C4-2B (cell line): ENCODE data around the gene SYT2.

Source experiments
- ZFX ChIP-seq: fragments of 450-650 bp; IDR thresholded peaks from 2 replicates; pipeline ENCODE4 v1.6.1; 2017
- TF ChIP-seq, protein P1 (sequence below): fragments of 450-650 bp; conservative IDR thresholded peaks from 2 replicates; pipeline ENCODE4 v1.5.1; 2017; ENCODE audit warnings: mild to moderate bottlenecking

- TF ChIP-seq, protein P1, sequence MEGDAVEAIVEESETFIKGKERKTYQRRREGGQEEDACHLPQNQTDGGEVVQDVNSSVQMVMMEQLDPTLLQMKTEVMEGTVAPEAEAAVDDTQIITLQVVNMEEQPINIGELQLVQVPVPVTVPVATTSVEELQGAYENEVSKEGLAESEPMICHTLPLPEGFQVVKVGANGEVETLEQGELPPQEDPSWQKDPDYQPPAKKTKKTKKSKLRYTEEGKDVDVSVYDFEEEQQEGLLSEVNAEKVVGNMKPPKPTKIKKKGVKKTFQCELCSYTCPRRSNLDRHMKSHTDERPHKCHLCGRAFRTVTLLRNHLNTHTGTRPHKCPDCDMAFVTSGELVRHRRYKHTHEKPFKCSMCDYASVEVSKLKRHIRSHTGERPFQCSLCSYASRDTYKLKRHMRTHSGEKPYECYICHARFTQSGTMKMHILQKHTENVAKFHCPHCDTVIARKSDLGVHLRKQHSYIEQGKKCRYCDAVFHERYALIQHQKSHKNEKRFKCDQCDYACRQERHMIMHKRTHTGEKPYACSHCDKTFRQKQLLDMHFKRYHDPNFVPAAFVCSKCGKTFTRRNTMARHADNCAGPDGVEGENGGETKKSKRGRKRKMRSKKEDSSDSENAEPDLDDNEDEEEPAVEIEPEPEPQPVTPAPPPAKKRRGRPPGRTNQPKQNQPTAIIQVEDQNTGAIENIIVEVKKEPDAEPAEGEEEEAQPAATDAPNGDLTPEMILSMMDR = no peak
- TF ChIP-seq ZFX = no peak
Measured at GRCh38 chr1:202708456-202709275, 1.6 kb downstream of the SYT2 start.
